ENCODE measurements around the gene DLST.

DNA sequence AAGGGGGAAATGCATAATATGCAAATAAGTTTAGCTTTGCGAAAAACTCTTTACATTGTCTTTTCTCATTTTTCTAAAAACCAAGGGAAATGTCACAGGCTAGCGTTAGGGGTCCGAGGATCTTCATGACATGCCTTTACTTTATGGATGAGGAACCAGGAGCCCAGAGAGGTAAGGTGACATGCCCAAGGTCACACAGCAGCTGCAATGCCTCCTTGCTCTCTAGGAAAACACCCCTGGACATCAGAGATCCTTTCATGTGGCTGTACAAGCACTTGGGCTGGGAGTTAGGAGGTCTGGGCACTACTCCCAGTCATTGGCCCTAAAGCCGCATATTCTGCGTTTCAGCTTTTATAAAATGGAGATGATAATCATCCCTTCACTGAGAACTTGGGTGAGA lies 6.5 kb upstream of the DLST start:
- TF ChIP-seq GLIS3 (CRISPR knock-in tag; IDR thresholded peaks at IDR 0.05) (no peak), TCF4 (CRISPR knock-in tag; IDR thresholded peaks at IDR 0.05; ENCODE audit: borderline replicate concordance) (no peak), SNAI2 (CRISPR knock-in tag; IDR thresholded peaks at IDR 0.05) (no peak), RARB (CRISPR knock-in tag; IDR thresholded peaks at IDR 0.05) (no peak), PPARA (CRISPR knock-in tag; IDR thresholded peaks at IDR 0.05; ENCODE audit: borderline replicate concordance) (no peak), CSDC2 (CRISPR knock-in tag; IDR thresholded peaks at IDR 0.05) (no peak), ZFP30 (CRISPR knock-in tag; IDR thresholded peaks at IDR 0.05) (no peak)

Data from SK-N-SH treated with all-trans-retinoic acid at 6 μM for 48 hours (cell line).